ENCODE measurements around the gene MYOCD. TPM values are rescaled to one million over a fixed set of nuclear protein-coding genes. Genes with fewer than 3 reads are reported as not detected.

The MYOCD gene
- total and polyA plus RNA-seq, 4 donors = 0.73 to 6.1 (median 3.1) TPM

GRCh38 chr17:12756786-12757185 lies 91.1 kb downstream of the MYOCD start:
- H3K27me3 ChIP-seq (ENCODE audit: control insufficient read depth in 3 of 3, insufficient read depth in 3 of 3, low read length in 2 of 3) = no peaks in the 10 kb centered on the region
- H3K9ac ChIP-seq (ENCODE audit: insufficient read depth in 1 of 2, low read length in 2 of 2) = no peak overlapping the region
- H3K4me1 ChIP-seq (ENCODE audit: control insufficient read depth in 5 of 5, insufficient read depth in 5 of 5, low read length in 5 of 5) = no peaks in the 10 kb centered on the region
- no peak for TF ChIP-seq CTCF (IDR thresholded peaks at IDR 0.05; ENCODE audit: control extremely low read depth, extremely low read depth)
- DNase-seq (no peak), ATAC-seq (ENCODE audit: insufficient read depth, low FRiP score) (no peak)
- no peaks in the 10 kb centered on the region for H3K9me3 ChIP-seq (ENCODE audit: control insufficient read depth in 4 of 4, insufficient read depth in 3 of 4, low read length in 3 of 4)
- no peak overlapping the region for H3K27ac ChIP-seq (ENCODE audit: low read depth in 1 of 2, low read length in 1 of 2)
- H3K4me3 ChIP-seq = no peak overlapping the region
- peaks cover 0 to 5% (median 0%) of the 10 kb centered on the region in 4 donors for H3K36me3 ChIP-seq (ENCODE audit: control insufficient read depth in 4 of 4, insufficient read depth in 4 of 4, low read length in 4 of 4)

- Histone ChIP-seq H3K9me3 (ENCODE audit: control insufficient read depth in 4 of 4, insufficient read depth in 3 of 4, low read length in 3 of 4) (peaks cover 0 to 2% (median 0%) of the 10 kb centered on the region in 4 donors), H3K4me1 (ENCODE audit: control insufficient read depth in 5 of 5, insufficient read depth in 5 of 5, low read length in 5 of 5) (no peaks in the 10 kb centered on the region), H3K27ac (ENCODE audit: low read depth in 1 of 2, low read length in 1 of 2) (no peak overlapping the region), H3K9ac (ENCODE audit: insufficient read depth in 1 of 2, low read length in 2 of 2) (no peak overlapping the region), H3K36me3 (ENCODE audit: control insufficient read depth in 4 of 4, insufficient read depth in 4 of 4, low read length in 4 of 4) (peaks cover 0 to 4% (median 0%) of the 10 kb centered on the region in 4 donors), H3K4me3 (no peak overlapping the region), H3K27me3 (ENCODE audit: control insufficient read depth in 3 of 3, insufficient read depth in 3 of 3, low read length in 2 of 3) (no peaks in the 10 kb centered on the region)
- DNase-seq = no peak
- no peak for TF ChIP-seq CTCF (IDR thresholded peaks at IDR 0.05; ENCODE audit: control extremely low read depth, extremely low read depth)
- no peak for ATAC-seq (ENCODE audit: insufficient read depth, low FRiP score)
- WGBS, 2 donors = 43 to 69% methylated on average over 2 of the region's 2 CpGs
Measured at GRCh38 chr17:12759090-12759489, 93.4 kb downstream of the MYOCD start.

DNA sequence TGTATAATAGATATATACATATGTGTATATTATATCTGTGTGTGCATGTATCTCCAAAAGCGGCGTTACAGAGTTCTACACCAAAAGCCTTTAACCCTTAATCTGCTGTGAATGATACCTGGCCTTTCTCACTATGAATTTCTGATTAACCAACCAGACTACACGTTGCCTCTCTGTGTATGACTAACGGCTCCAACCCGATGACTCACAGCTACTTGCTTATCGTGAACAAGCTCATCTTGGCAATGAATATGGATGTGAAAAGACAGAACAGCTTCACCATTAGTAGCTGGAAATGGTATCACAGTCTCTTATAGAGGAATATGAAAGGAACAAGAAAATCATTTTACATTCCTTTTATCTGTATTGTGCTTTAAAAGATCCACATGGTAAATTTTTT lies 99.9 kb downstream of the MYOCD start:
- 66 to 79% methylated on average over 6 of the region's 6 CpGs for WGBS, 2 donors
- Histone ChIP-seq H3K27ac (ENCODE audit: low read depth in 1 of 2, low read length in 1 of 2) (no peak overlapping the region), H3K36me3 (ENCODE audit: control insufficient read depth in 4 of 4, insufficient read depth in 4 of 4, low read length in 4 of 4) (peaks cover 0 to 2% (median 0%) of the 10 kb centered on the region in 4 donors), H3K4me1 (ENCODE audit: control insufficient read depth in 5 of 5, insufficient read depth in 5 of 5, low read length in 5 of 5) (peaks cover 0 to 4% (median 0%) of the 10 kb centered on the region in 5 donors), H3K4me3 (no peak overlapping the region), H3K9ac (ENCODE audit: insufficient read depth in 1 of 2, low read length in 2 of 2) (no peak overlapping the region), H3K9me3 (ENCODE audit: control insufficient read depth in 4 of 4, insufficient read depth in 3 of 4, low read length in 3 of 4) (peaks cover 0 to 2% (median 0%) of the 10 kb centered on the region in 4 donors), H3K27me3 (ENCODE audit: control insufficient read depth in 3 of 3, insufficient read depth in 3 of 3, low read length in 2 of 3) (peaks cover 0 to 8% (median 0%) of the 10 kb centered on the region in 3 donors)
- DNase-seq (no peak), ATAC-seq (ENCODE audit: insufficient read depth, low FRiP score) (no peak)
- no peak for TF ChIP-seq CTCF (IDR thresholded peaks at IDR 0.05; ENCODE audit: control extremely low read depth, extremely low read depth)

DNA sequence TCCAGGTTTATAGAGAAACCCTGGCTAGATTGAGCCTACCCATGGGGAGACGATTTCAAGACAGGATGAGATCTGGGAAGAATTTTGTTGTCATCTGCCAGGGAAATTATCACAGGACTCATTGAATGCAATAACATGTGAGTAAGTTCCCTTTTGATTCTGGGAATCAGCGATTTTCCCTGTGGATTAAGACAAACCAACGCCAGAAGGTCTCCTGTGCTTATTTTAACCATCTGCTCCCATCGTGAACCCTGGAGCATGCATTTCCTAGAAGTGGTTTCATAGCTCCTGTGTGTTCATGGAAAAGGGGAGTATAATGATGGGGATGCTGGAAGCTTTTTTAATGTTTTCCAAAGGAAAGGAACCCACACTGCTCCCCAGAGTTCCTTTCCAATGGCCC lies 102.6 kb downstream of the MYOCD start:
- Histone ChIP-seq H3K9ac (ENCODE audit: insufficient read depth in 1 of 2, low read length in 2 of 2) (no peak overlapping the region), H3K27me3 (ENCODE audit: control insufficient read depth in 3 of 3, insufficient read depth in 3 of 3, low read length in 2 of 3) (peaks cover 0 to 8% (median 7%) of the 10 kb centered on the region in 3 donors), H3K4me3 (no peak overlapping the region), H3K27ac (ENCODE audit: low read depth in 1 of 2, low read length in 1 of 2) (no peak overlapping the region), H3K36me3 (ENCODE audit: control insufficient read depth in 4 of 4, insufficient read depth in 4 of 4, low read length in 4 of 4) (no peaks in the 10 kb centered on the region), H3K9me3 (ENCODE audit: control insufficient read depth in 4 of 4, insufficient read depth in 3 of 4, low read length in 3 of 4) (peaks cover 0 to 1% (median 0%) of the 10 kb centered on the region in 4 donors), H3K4me1 (ENCODE audit: control insufficient read depth in 5 of 5, insufficient read depth in 5 of 5, low read length in 5 of 5) (peaks cover 0 to 4% (median 0%) of the 10 kb centered on the region in 5 donors)
- TF ChIP-seq CTCF (IDR thresholded peaks at IDR 0.05; ENCODE audit: control extremely low read depth, extremely low read depth) = no peak
- ATAC-seq (ENCODE audit: insufficient read depth, low FRiP score) (no peak), DNase-seq (no peak)
- WGBS, 2 donors = 78 to 81% methylated on average over 4 of the region's 4 CpGs
